CD1c-positive myeloid dendritic cell (primary cell): ENCODE results near the gene OTOS.

Experiments used
- DNase-seq: peaks from one replicate; pipeline ENCODE4 v3.0.0-alpha.2; 2016; ENCODE audit errors: extremely low spot score

OTOS gene

DNA sequence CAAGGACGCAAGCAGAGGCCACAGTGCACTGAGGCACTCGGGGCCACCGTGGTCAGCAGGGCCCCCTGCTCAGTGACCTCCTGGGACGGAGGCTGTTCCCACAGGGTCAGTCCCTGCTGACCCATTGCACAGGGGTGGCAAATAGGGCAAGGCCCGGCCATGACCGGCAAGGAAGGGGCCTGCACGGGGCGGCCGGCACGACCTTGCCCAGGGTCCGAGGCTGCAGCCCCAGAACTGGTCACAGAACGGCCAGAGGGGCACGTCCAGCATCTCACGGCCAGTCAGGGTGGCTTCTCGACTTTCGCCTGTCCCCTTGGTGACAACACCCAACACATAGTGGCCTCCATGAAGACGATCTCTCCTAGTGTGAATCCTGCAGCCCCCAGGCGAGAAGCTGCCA, 27.6 kb upstream of the OTOS start:
- no peak for DNase-seq

DNA sequence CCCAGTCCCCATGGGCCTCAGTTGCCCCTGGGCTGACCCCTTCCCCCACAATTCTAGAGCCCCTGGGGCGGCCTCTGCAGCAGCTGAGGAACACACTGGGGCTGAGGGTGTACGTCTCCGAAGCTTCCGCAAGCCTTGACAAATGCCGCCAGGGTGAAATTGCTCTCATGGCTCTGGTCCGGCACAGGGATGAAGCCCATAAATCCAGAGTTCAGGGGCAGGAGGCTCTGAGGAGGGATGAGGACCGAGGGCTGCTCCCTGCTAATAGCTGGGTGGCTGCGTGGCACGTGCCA, 27.1 kb upstream of the OTOS start:
- no peak for DNase-seq

DNA sequence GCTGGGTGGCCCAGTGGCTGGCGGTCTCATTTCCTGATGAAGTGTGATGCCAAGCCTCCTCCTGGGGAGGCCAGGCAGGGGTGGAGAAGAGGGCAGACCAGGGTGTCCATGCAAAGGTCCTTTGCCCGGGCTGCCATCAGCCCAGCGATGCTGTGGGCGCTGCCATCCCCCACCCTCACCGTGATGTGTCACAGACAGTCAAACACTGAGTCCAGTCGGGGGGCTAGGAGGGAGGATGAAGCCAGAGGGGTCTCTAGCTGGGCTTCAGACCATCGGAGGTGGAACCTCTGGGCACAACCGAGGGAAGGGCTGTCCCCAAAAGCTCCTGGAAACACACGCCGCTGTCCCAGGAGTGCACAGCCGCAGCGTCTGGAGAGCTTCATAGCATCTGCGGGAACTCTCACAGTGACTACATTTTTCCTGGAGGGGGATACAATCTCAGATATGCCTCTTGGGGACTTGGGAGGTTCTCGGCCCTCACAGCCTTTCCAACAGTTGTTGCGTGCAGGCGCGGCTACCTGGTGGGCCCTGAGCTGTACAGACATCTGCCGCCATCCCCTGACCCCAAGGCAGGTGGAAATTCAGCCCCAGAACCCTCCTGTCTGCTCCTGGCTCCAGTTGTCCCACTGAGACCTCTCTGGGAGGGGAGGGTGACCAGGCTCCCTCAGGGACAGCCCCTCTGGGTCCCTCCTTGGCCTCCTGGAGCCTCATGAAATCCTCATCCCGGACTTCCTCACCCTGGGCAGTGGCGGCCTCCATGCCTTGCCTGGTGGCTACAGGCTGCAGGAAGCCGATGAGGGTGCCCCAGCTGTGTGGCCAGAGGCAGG, 26.5 kb upstream of the OTOS start:
- DNase-seq = no peak

DNA sequence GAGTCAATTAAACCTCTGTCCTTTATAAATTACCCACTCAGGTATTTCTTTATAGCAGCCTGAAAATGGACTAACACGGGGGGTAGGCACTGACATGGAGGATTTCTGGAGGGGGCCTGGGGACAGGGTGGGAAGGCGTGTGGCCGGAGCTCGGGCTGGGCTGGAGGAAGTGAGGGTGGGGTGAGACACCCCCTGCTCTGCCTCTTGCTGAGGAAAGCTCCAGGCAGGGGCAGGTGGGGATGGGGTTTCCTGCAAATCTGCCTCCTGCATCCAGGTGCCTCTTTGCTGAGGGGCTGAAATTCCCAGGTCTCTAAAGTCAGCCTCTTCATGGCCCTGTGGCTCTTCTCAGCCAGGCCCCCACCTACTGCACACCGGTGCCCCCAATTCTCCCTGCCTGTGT, 25.7 kb upstream of the OTOS start:
- DNase-seq = no peak

DNA sequence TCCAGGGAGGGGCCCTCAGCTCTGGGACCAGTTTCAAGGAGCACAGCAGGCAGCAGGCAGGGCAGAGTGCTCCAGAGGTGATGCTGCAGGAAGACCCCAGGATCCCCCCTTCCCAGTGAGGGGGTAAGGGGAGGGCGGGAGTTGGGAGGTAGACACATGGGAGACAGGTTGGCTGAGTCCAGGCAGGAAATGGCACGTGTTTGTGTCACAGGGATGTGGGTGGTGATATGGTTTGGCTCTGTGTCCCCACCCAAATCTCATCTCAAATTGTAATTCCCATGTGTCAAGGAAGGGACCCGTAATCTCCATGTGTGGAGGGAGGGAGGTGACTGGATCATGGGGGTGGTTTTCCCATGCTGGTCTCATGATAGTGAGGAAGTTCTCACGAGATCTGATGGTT, 25.2 kb upstream of the OTOS start:
- no peak for DNase-seq

DNA sequence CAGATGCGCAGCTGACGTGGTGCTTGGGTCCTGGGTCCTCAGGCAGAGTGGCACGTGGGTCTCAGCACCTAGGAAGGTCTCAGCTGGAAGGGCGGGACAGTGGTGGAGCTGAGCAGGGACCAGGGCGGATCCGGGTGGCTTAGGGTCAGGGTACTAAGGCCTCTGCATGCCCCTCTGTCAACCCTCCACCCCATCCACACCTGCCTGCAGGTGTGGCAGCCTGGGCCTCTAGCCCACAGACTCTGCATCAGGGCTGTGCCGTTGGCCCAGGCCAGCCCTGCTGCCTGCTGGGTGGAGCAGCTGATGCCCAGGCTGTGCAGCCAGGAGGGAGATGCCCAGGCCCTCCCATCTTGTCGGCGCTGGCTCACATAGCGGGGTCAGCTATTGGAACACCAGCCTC, 24.6 kb upstream of the OTOS start:
- DNase-seq = no peak

DNA sequence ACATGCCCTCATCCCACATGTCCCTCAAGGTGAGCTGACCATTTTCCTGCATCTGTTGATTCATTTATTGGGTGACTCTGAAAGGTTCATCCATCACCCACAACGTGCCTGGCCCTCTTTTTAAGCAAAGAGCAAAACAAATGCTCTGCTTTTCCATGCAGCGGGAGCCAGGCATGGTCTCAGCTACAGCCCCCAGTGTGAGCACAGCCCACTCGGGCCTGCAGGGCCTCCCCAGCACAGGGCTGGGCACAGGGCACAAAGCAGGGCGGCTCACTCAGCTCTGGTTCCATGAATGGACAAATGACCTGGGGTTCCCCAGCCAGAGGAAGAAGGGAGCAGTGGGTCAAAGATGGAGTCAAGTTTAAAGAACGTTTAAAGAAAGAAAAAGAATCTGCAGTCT, 24.1 kb upstream of the OTOS start:
- DNase-seq = no peak

DNA sequence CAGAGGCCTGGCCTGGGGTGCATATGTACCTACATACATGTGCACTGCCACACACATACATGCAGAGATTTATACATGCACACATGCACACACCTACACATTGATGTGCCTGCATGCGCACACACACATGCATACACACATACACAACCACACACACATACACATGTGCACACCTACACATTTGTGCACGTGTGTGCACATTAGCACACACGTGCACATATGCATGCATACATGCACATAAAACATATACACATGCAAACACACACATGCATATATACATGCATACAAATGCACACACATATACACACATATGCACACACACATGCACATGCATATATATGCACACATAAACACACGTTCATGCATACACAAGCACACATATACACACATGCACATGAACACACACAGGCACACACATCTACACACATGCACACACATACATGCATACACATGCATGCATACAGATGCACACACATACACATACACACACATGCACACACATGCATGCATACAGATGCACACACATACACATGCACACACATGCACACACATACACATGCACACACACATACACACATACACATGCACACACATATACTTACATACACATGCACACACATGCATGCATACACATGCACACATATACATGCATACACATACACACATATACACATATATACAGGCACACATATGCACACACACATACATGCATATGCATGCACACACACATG, 23.6 kb upstream of the OTOS start:
- DNase-seq = no peak

DNA sequence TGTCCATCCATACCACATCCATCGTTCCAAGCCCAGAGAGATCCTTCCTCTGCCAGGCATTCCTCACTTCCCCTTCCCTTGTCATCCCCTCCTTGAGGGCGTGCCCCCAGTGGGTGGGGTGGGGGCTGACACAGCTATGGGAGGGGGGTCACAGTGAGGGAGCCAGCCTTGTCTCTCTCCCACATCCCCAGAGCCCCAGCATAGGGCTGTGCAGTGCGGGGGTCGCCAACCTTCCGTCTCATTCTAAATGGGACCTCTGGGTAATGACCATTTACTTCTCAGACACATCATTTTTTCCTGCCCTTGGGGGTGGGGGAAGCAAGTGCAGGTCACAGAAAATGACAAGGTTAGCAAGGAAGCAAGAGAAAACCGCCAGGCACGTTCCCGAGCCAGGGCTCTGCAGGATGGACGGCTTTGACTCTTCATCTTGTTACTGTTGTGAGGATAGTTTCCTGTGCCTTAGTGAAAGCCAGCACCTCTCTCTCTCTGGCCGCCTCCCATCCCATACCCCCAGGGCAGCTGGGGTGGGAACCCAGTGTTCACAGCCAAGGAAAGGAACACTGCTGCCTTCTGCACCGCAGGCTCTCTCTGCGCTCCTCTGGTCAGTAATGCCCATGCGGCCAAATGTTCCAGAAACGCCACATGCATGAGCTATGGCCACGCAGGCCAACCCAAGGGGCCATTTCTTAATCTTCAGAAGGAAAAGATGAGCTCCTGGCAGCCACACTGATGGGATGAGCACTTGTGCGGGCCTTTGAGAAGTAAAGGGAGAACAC, 22.7 kb upstream of the OTOS start:
- DNase-seq = no peak

DNA sequence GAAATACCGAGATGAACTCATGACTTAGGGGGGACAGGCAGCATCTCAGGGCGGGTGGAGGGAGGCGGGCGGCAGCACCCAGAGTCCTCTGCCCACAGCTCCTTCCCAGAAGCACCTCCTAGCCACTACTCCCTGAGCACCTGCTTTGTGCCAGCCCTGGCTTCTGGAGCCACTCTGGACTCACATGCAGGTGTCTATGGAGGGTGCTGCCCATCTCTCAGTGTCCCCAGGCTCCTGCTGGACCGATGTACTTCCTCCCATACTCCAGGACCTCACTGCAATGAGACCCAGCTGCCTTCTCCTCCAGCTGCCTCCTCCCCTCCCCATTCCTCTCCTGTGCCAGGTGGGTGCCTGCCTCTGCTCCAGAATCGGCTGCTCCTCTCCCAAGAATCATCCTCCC, 22.1 kb upstream of the OTOS start:
- DNase-seq = no peak

DNA sequence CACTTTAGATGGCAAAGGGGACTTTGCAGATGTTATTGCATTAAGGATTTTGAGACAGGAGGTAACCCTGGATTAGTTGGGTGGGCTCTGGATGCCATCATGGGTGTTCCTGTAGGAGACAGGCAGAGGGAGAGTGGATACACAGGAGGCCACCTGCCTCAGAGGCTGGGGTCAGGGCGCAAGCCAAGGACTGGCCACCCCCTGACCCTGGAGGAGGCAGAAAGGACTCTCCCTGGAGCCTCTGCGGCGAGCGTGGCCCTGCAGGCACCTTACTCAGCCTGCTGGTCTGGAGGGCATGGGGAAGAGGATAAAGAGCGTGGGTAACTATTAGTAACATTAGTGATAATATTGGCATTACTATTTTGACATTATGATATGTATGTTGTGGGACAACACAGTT, 21.6 kb upstream of the OTOS start:
- no peak for DNase-seq

DNA sequence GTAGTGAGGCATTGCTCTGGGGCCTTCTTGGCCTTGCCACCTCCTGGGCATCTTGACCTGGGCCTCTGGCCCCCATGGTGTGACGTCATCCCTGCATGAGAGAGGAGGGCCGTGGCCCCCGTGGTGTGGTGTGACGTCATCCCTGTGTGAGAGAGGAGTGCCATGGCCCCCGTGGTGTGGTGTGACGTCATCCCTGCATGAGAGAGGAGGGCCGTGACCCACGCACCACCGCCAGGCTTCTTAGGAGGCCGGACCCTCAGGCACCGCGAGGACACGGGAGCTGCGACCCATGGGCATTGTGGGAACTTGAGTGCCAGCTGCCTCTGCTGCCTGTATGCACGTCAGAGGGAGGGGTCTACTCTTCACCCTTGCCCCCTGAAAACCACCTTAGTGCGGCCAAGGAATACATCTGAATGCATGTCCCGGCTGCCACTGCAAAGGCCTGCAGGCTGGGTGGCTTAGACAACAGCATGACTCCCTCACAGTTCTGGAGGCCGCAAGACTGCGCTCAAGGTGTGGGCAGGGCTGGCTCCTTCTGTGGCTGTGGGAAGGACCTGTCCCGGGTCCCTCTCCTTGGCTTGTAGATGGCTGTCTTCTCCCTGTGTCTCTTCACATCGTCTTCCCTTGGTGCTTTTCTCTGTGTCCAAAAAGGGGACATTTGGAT, 20.8 kb upstream of the OTOS start:
- DNase-seq = no peak

DNA sequence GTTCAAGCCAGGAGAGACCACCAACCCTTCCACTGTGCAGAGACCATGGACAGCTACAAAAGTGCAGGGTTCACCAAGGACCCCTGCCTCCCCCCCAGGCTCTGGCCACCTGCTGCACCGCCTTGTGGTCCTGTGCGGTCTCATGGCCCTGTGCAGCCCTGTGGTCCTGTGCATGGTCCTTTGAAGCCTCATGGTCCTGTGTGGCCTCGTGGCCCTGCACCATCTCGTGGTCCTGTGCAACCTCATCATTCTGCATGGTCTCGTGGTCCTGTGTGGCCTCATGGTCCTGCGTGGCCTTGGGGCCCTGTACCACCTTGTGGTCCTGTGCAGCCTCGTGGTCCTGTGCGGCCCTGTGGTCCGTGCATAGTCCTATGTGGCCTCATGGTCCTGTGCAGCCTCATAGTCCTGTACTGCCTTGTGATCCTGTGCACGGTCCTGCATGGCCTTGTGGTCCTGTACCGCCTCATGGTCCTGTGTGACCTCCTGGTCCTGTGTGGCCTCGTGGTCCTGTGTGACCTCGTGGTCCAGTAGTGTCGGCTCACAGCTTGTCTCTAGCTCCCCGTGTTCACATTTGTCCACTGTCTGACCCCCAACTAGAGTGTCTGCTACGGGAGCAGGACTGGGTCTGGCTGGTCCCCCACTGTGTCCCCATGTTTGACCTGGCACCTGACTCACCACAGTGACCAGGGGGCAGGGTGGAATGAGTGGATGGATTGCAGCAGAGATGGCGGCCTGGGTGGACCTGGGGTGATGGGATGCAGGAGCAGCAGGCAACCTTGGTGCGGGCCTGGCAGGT, 20.0 kb upstream of the OTOS start:
- no peak for DNase-seq

DNA sequence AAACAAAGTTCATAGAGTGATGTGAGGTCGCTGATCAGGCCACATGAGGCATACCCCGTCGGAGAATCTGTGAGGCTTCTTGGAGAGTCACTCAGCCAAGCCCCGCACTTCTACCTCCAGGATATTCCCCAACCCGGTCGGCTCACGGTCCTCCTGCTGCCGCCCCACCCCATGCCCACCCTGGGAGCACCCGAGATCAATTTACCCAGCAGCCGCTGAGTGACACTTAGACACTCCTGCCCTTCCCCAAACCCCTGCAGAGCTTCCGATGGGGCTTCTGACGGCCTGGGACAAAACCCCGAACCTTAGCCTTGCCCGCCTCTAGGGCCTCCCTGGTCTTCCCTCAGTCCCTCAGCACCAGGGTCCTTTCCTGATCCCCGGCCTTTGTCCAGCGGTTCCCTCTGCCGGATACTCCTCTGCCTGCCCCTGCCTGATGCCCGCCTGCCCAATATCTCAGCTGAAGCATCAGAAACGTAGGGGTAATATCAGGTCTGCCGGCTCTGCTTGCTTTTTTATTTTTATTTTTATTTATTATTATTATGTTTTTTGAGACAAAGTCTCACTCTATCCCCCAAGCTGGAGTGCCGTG, 18.9 kb upstream of the OTOS start:
- no peak for DNase-seq

DNA sequence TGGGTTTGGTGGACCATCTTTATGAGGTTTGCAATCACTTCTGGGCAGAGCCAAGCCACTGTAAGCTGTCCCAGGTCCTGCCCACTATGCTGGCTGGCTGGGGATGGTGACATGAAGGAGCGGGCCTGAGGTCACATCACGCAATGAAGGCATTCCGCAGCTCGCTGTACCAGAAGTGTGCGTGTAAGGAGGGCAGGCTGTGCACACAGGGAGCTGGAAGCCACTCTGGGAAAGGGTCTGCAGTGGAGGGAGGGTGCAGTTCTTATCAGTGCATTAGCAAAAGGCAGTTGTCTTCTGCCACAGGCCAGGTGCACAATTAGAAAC, 16.7 kb upstream of the OTOS start:
- DNase-seq = no peak

DNA sequence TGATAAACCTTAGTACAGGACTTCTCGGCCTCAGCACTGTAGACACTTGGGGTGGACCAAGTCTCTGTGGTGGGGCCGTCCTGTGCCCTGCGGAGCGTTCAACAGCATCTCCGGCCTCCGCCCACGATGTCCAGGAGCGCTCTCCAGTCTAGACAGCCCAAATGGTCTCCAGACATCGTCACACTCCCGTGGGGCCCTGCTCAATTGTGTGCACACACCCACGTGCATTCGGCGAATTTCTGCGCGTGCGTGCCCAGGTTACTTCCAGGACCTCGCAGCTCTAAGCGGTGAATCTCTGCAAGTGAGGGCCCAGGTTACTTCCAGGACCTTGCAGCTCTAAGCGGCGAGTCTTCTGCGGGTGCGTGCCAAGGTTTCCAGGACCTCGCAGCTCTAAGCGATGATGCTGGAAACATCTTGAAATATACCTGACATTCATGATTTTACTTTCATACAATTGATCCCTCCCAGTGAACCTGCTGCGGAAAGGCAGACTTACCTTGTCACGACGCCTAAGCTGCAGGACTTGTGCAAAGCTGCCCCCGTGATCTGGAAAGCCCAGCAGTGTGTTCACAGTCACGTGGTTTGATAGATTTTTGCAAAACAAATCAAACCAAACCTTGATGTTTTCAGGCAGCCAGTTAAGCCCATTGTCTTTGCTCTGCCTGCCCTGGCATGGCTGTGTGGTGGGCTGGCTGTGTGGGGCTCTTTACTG, 16.1 kb upstream of the OTOS start:
- DNase-seq = no peak

DNA sequence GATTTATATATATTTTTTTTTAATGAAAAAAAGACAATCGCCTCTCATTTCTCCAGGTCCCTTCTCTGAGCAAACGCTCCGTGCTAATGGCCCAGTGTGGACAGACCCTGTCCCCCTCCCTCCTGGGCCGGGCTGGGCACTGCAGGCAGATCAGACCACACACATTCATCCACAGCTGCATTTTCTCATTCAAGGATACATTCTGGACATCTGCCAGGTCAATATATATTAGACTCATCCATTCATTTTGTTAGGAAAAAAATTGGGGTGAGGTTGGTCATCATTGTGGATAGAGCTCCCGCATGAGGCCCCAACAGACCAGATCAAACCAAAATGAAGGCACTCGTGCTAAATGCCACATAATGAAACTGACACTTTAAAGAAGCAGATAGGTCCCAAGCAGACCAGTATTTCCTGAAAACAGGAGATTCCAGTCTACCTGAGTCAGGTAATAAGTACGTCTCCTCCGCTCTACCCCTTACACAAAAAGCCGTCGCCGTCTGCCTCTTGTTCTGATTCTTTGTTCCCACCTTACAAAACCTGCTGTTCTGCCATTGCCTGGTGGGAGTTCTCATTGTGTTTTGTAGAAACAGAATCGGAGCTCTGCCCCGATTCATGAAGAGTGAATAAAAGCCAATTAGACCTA, 15.4 kb upstream of the OTOS start:
- no peak for DNase-seq

DNA sequence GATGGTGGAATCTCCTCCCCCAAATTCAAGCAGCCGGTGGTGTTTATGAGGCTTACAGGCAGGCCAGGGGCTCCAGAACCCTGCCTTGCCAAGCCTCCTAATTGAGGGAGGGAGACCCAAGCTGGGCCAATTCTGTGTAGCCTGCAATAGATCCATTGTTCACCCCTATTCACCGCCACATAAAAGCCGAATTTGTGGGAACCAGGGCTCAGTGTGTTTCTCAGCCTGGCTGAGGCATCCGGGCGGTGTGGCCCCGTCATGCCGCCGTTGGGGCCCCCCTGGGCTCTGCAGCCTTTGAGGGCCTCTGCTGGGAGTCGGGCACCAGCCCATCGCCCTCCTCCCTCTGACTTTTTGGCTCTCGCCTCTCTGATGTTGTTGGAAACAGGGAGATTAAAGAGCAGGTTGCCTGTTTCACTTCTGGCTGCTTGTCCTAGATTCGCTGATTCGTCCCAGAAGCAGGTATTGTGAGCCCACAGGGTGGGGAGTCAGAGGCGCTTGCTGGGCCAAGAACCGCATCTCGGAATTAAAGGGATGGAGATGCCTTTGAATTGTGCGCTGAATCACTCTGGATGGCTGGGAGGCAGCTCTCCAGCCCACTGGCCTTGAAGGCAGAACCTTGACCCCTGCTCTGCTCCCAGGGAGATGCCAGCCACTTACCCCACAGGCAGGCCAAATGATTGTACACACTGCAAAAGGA, 14.7 kb upstream of the OTOS start:
- no peak for DNase-seq

DNA sequence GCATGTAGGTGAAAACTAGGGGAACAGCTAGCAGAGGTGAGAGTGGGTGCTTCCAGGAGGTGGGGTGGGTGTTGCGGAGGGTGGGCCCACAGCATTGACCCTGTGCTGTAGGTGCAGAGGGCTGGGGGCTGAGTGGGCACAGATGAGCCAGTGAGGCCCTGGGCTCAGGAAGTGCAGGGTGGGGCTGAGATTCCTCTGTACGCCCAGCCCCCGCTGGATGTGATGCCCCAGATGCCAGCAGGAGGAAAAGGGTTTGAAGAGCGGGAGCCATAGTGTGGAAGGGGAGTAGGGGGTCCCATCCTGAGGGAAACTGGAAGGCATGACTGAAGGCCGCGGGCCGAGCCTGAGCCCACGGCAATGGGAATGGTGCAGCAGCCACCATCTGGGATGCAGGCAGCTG, 14.1 kb upstream of the OTOS start:
- no peak for DNase-seq

DNA sequence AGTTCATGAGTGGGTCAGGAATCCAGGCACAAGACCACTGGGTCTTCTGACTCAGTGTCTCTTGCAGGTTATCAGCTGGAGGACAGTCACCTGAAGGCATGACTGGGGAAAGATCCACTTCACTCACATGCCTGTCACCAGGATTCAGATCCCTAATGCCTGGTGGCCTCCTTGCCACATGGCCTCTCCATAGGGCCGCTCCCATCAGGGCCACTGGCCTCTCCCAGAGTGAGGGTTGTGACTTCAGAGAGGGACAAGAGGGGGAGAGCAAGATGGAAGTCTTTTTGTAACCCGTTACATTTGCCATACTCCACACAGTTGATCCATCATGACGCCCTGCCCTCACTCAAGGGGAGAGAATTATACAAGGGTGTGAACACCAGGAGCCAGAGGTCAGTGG, 13.0 kb upstream of the OTOS start:
- DNase-seq = no peak
